Transverse colon (tissue), 3 donors: ENCODE results near the gene NCOA5.

Source experiments
- POLR2A ChIP-seq: fragments of 450-650 bp; IDR thresholded peaks from one replicate; pipeline ENCODE4 v1.6.1; 2016; ENCODE audit warnings: antibody characterized with exemption, mild to moderate bottlenecking, moderate library complexity
- TF ChIP-seq, protein P1 (sequence below), 5 experiments: fragments of 200-600 bp in 3 of 5; fragments of 450-650 bp in 2 of 5; sonication (generic) in 3 of 5; IDR thresholded peaks; 1 replicate in 2 of 5; 2 replicates in 3 of 5; pipeline ENCODE4 v1.5.1; 2016 to 2017; ENCODE audit warnings: antibody characterized with exemption in 5 of 5, inconsistent platforms in 3 of 5, mild to moderate bottlenecking in 2 of 5, moderate library complexity in 1 of 5

DNA sequence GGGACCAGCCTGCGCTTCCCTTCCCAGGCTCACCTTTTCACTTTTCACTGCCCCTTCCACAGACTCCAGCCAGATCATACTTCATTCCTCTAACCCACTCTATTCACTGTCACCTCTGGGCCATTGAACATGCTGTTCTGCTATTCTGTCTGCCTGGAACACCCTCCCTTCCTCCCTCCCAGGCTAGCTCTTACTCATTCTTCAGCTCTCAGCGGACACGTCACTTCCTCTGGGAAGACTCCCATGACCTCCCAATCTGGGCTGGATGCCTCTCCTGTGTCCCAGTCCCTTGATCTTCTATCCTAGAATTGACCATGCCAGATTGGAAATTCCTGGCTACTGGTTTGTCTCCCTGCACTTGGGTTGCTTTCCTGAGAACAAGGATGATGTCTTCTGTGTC lies 55.7 kb downstream of the NCOA5 start:
- TF ChIP-seq POLR2A: no peak
- TF ChIP-seq, protein P1, sequence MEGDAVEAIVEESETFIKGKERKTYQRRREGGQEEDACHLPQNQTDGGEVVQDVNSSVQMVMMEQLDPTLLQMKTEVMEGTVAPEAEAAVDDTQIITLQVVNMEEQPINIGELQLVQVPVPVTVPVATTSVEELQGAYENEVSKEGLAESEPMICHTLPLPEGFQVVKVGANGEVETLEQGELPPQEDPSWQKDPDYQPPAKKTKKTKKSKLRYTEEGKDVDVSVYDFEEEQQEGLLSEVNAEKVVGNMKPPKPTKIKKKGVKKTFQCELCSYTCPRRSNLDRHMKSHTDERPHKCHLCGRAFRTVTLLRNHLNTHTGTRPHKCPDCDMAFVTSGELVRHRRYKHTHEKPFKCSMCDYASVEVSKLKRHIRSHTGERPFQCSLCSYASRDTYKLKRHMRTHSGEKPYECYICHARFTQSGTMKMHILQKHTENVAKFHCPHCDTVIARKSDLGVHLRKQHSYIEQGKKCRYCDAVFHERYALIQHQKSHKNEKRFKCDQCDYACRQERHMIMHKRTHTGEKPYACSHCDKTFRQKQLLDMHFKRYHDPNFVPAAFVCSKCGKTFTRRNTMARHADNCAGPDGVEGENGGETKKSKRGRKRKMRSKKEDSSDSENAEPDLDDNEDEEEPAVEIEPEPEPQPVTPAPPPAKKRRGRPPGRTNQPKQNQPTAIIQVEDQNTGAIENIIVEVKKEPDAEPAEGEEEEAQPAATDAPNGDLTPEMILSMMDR (IDR thresholded peaks at IDR 0.05): no peak
